ENCODE data around the gene PROZ.

DNA sequence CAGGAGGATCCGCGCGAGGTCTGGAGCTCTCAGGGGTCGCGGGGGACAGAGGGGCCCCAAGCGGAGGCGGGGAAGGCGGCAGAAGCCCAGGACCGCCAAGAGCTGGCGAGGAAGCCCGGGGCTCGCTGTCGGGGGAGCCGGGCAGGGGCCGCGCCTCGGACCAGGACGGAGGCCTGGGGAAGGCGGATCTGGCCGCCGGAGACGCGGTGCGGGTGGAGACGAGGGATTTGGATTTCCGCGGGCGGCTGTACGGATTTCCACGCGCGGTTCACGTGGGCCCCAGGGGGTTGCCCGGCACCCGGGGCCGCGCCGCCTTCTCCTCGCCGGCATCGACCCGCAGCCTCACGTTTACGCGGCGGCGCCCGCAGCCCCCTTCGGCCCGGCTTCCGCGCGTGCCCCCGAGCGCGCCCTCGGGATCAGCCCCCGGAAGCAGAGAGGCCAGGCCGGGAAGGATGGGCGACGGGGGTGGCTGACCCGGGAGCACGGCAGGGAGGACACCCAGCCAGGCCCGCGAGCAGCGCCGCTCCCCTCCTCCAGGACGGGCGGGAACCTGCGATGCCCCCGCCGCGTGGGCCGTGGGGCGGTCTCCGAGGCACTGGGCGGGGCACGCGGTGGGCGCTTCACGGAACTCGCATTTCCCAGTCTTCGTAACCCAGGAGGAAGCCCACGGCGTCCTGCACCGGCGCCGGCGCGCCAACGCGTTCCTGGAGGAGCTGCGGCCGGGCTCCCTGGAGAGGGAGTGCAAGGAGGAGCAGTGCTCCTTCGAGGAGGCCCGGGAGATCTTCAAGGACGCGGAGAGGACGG, 48.2 kb upstream of the PROZ start:
- no peak for TF ChIP-seq POLR2A (IDR thresholded peaks at IDR 0.05)
- TF ChIP-seq, protein P1, sequence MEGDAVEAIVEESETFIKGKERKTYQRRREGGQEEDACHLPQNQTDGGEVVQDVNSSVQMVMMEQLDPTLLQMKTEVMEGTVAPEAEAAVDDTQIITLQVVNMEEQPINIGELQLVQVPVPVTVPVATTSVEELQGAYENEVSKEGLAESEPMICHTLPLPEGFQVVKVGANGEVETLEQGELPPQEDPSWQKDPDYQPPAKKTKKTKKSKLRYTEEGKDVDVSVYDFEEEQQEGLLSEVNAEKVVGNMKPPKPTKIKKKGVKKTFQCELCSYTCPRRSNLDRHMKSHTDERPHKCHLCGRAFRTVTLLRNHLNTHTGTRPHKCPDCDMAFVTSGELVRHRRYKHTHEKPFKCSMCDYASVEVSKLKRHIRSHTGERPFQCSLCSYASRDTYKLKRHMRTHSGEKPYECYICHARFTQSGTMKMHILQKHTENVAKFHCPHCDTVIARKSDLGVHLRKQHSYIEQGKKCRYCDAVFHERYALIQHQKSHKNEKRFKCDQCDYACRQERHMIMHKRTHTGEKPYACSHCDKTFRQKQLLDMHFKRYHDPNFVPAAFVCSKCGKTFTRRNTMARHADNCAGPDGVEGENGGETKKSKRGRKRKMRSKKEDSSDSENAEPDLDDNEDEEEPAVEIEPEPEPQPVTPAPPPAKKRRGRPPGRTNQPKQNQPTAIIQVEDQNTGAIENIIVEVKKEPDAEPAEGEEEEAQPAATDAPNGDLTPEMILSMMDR (IDR thresholded peaks at IDR 0.05), result no peak
